NCI-H524 (cell line): ENCODE data around the gene SRSF5.

Experiments
- DNase-seq, 2 experiments: peaks; one replicate each; lab custom pipeline; 2025; lab: John Stamatoyannopoulos, UW

Gene SRSF5

GRCh38 chr14:69770559-69770958, 3.6 kb downstream of the SRSF5 start:
- no peak for DNase-seq

GRCh38 chr14:69771136-69771535, 4.2 kb downstream of the SRSF5 start:
- no peak for DNase-seq

DNA sequence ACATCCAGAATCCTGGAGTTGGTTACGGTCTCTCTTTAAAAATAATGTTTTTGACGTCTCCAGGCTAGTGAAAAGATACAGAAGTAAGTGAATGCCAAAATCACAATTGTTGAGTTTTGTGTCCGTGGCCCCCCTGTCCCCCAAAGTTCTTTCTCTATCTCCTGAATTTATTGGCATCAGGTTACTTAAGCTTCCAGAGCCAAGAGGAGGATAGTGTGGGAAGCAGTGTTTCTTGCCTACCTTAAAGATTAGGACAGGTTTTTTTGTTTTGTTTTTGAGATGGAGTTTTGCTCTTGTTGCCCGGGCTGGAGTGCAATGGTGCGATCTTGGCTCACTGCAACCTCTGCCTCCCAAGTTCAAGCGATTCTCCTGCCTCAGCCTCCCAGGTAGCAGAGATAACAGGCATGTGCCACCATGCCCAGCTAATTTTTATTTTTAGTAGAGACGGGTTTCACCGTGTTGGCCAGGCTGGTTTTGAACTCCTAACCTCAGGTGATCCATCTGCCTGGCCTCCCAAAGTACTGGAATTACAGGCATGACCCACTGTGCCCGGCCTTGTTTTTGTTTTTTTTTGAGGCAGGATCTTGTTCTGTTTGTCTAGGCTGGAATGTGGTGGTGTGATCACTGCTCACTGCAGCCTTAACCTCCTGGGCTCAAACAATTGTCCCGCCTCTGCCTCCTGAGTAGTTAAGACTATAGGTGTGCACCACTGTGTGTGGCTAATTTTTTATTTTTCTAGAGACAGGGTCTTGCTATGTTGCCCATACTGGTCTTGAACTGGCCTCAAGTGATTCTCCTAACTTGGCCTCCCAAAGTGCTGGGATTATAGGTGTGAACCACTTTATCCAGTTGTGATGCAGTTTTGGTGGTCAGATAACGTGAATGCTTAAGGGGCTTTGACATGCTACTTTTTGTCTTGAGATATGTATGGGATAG, 5.4 kb downstream of the SRSF5 start:
- no peak for DNase-seq

- no peak for DNase-seq
Measured at GRCh38 chr14:69773571-69774276, 6.8 kb downstream of the SRSF5 start.

DNA sequence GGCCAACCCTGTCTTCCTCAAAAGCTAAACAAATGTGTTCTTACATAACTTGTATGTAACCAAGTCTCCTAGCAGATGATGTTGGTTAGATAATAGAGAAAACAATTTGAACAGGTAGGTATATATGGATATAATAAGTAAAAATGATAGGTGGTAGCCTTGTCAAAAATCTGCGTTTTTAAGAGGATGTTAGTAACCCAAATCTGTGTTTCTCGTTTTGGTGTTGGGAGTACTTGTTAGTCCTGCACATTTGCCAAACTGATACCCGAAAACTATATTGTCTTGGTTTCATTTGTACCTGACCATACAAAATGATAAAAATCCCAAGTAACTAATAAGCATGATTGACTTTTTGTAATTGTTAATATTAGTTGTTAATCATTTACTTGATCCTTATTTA, 8.1 kb downstream of the SRSF5 start:
- DNase-seq = no peak

- DNase-seq = no peak
Measured at GRCh38 chr14:69776875-69777453, 10.0 kb downstream of the SRSF5 start.

GRCh38 chr14:69779088-69779487, 12.1 kb downstream of the SRSF5 start:
- no peak for DNase-seq

DNA sequence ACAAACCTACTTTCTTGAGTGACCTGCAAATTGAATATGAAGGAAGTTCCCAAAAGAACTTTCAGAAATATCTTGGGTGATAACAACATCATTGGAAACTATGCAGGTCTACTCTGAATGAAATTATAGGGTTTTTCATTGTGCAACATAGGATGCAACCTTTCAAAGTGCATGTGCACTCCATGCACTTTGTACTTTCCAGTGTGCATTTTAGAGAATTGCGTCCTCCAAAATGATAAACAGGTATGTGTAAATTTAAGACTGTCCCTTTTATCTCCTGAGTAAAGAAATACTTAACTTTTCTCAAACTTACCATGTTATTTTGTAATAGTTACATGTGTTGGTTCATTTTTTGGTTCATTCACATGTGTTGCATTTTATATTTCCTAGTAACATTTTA, 13.2 kb downstream of the SRSF5 start:
- DNase-seq = no peak

- no peak for DNase-seq
Measured at GRCh38 chr14:69780952-69781351, 14.0 kb downstream of the SRSF5 start.

- no peak for DNase-seq
Measured at GRCh38 chr14:69784942-69785341, 18.0 kb downstream of the SRSF5 start.

GRCh38 chr14:69786603-69787002, 19.7 kb downstream of the SRSF5 start:
- no peak for DNase-seq

GRCh38 chr14:69789118-69789640, 22.2 kb downstream of the SRSF5 start:
- DNase-seq = no peak

GRCh38 chr14:69792887-69793421, 26.0 kb downstream of the SRSF5 start:
- no peak for DNase-seq

- no peak for DNase-seq
Measured at GRCh38 chr14:69794791-69795190, 27.8 kb downstream of the SRSF5 start.

DNA sequence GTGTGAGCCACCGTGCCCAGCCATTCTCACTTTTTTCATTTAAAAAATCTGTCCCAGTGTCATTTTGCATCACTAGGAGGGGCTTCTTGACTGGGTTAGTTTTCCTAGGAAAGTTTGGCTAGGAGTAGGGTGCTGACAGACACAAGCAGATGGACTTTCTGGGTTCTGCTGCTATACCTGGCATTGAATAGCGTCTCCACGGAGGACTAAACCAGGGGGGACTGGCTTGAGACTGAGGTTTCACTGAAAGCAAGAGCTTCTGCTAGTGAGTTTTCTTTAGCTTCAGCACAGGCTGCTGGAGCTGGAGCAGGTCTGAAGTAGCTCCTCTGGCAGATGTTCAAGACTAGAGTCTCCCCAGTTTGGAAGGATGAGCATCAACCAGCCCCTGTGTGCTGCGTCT, 28.7 kb downstream of the SRSF5 start:
- DNase-seq = no peak

- no peak for DNase-seq
Measured at GRCh38 chr14:69796797-69797500, 30.0 kb downstream of the SRSF5 start, which contains the start of gene SLC10A1. Gene SLC10A1 (minus strand): TSS chr14:69797241. CDS start chr14:69797155, 86 bp downstream.

- DNase-seq = no peak
Measured at GRCh38 chr14:69797573-69798338, 30.8 kb downstream of the SRSF5 start.

- DNase-seq = no peak
Measured at GRCh38 chr14:69798339-69798735, 31.4 kb downstream of the SRSF5 start.

DNA sequence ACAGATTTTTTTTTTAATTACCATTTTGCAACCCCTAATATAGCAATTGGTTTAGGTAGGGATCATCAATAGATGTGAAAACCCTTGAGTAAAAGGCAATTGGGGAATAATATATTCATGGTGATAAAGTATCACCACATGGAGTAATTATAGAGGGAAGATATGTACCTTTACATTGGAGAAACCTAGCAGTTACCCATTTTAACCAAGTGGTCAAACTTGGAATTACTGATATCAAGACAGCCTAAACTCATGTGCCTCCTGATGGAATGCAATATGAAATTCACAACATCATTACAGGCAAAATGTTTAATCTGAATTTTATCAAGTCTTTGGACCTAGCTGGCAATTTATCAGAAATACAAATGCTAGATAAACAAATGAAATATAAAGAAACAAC, 36.8 kb downstream of the SRSF5 start:
- peak in 1 of 2 experiments; percentile 20 for DNase-seq

- no peak for DNase-seq
Measured at GRCh38 chr14:69804902-69805301, 38.0 kb downstream of the SRSF5 start.

GRCh38 chr14:69807192-69807591, 40.2 kb downstream of the SRSF5 start:
- DNase-seq = no peak
